Smooth muscle cell of the coronary artery (primary cell): ENCODE data around the gene TBXAS1. TPM values are rescaled to one million over a fixed set of nuclear protein-coding genes. Genes with fewer than 3 reads are reported as not detected.

Experiments used
- total RNA-seq: library from RNA; depleted of rRNA; stranded (reverse); fragments of >200 nt; gene quantifications from 2 replicates; pipeline ENCODE4 v1.2.3, GENCODE V29; 2014; ENCODE audit warnings: low replicate concordance

The TBXAS1 gene
- total RNA-seq = 0.60 TPM in 1 of 2 replicates, not detected in the other

GRCh38 chr7:139829025-139829774, at the start of gene TBXAS1:
TSS of gene TBXAS1 (plus strand) at chr7:139829264. CDS start at chr7:139829391, 127 bp downstream.

GRCh38 chr7:140062528-140063299, 233.7 kb downstream of the TBXAS1 start, which contains the start of gene PARP12:
TSS of gene PARP12 (minus strand) at chr7:140062951. CDS start at chr7:140062847, 104 bp downstream.

Other genes starting within 250 kb of the TBXAS1 start
- 4.2 and 4.4 TPM in 2 replicates for gene HIPK2, start 51.3 kb upstream of the TBXAS1 start, total RNA-seq
- 13.7 and 18.4 TPM in 2 replicates for gene PARP12, start 233.7 kb downstream of the TBXAS1 start, total RNA-seq